ENCODE measurements around the gene ARL6IP5.

ARL6IP5 gene

GRCh38 chr3:69084326-69085167 is at the start of gene ARL6IP5:
TSS of gene ARL6IP5 (plus strand) at chr3:69084937. CDS start at chr3:69085048, 111 bp downstream.
- Histone ChIP-seq H3K27me3 (replicated peaks) (no peaks in the 10 kb centered on the region), H3K36me3 (replicated peaks) (no peaks in the 10 kb centered on the region), H3K4me3 (ENCODE audit: low read depth, low read length) (peak within 1 kb of the TSS; percentile 78), H3K27ac (peak within 1 kb of the TSS; percentile 88)
- no peak for TF ChIP-seq CTCF (IDR thresholded peaks at IDR 0.05; ENCODE audit: low read depth, low read length, missing control alignments)
- DNase-seq: peak; percentile 95
- in situ Hi-C loops (cut with HindIII; ENCODE audit: low pct_ligation_motif_present, low sequenced_read_pairs): no loop called here

GRCh38 chr3:69044608-69045007 is 40.1 kb upstream of the ARL6IP5 start:
- TF ChIP-seq CTCF (IDR thresholded peaks at IDR 0.05; ENCODE audit: low read depth, low read length, missing control alignments): no peak
- no peak overlapping the region for H3K4me3 ChIP-seq (ENCODE audit: low read depth, low read length)
- H3K27me3 ChIP-seq (replicated peaks): no peaks in the 10 kb centered on the region
- H3K36me3 ChIP-seq (replicated peaks): peaks cover 34% of the 10 kb centered on the region
- DNase-seq: no peak
- in situ Hi-C loops (cut with HindIII; ENCODE audit: low pct_ligation_motif_present, low sequenced_read_pairs): no loop called here
- H3K27ac ChIP-seq: no peak overlapping the region

GRCh38 chr3:69048990-69049389 is 35.7 kb upstream of the ARL6IP5 start:
- no peak for TF ChIP-seq CTCF (IDR thresholded peaks at IDR 0.05; ENCODE audit: low read depth, low read length, missing control alignments)
- H3K4me3 ChIP-seq (ENCODE audit: low read depth, low read length): no peak overlapping the region
- no peak overlapping the region for H3K27ac ChIP-seq
- in situ Hi-C loops (cut with HindIII; ENCODE audit: low pct_ligation_motif_present, low sequenced_read_pairs): no loop called here
- DNase-seq: no peak
- H3K36me3 ChIP-seq (replicated peaks): peaks cover 13% of the 10 kb centered on the region
- H3K27me3 ChIP-seq (replicated peaks): no peaks in the 10 kb centered on the region

DNA sequence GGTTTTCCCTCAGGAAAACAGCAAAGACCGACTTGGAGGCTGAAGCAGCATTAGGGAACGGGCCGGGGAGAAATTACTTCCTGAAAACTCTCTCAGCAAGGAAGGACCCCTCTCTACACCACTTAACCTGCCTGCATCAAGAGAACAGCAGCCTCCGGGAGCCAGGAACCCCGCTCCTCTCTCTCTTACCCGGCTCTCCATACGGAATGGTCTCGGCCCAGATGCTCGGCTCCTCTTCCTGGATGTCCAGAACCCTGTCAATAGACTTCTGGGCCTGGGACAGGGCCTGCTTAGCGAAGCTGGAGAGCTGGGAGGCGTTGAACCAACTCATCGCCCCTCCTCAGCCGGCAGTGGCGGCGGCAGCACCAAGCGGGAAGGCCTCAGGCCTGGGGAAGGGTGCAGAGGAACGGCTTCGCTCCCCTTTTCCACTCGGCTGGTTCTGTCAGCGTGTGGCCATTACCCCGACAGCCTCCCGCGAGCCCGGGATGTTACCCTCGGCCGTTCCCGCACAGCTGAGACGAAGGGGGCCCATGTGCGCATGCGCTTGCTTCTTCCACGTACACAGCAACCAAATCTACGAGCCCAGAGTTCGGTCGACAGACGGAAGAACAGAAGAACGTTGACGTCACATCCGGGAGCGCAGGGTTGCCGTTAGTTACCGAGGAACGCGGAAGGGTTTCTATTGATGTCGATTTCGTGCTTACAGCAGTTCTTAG is 32.8 kb upstream of the ARL6IP5 start, which contains the start of gene TMF1:
Gene TMF1, minus strand, starts transcription at position 578 of the 716 bp plus-strand sequence. Its CDS starts 247 bp downstream, at position 331.
- in situ Hi-C loops (cut with HindIII; ENCODE audit: low pct_ligation_motif_present, low sequenced_read_pairs): no loop called here
- TF ChIP-seq CTCF (IDR thresholded peaks at IDR 0.05; ENCODE audit: low read depth, low read length, missing control alignments): no peak

GRCh38 chr3:69052472-69052898 is 32.3 kb upstream of the ARL6IP5 start:
- Histone ChIP-seq H3K27ac (peak overlapping the region; percentile 93), H3K36me3 (replicated peaks) (peaks cover 12% of the 10 kb centered on the region)
- in situ Hi-C loops (cut with HindIII; ENCODE audit: low pct_ligation_motif_present, low sequenced_read_pairs): no loop called here

More for the DNA sequence above, 32.8 kb upstream of the ARL6IP5 start, which contains the start of gene TMF1:
- H3K27ac ChIP-seq: peak within 1 kb of the TSS; percentile 93
- H3K4me3 ChIP-seq (ENCODE audit: low read depth, low read length): peak within 1 kb of the TSS; percentile 93
- peak; percentile 99 for DNase-seq
- no peaks in the 10 kb centered on the region for H3K27me3 ChIP-seq (replicated peaks)
- H3K36me3 ChIP-seq (replicated peaks): peaks cover 13% of the 10 kb centered on the region

More at GRCh38 chr3:69052472-69052898, 32.3 kb upstream of the ARL6IP5 start:
- no peak for DNase-seq
- Histone ChIP-seq H3K27me3 (replicated peaks) (no peaks in the 10 kb centered on the region), H3K4me3 (ENCODE audit: low read depth, low read length) (peak overlapping the region; percentile 93)
- no peak for TF ChIP-seq CTCF (IDR thresholded peaks at IDR 0.05; ENCODE audit: low read depth, low read length, missing control alignments)
